IMR-90 (cell line): ENCODE measurements around the gene COL5A1. TPM values are rescaled to one million over a fixed set of nuclear protein-coding genes. Genes with fewer than 3 reads are reported as not detected.

Experiments used
- ATAC-seq: fragments of 200-7000 bp; cut with Tn5 transposase; 2 replicates; pipeline ENCODE4 v1.9.1; 2020; ENCODE audit warnings: low read depth, mild to moderate bottlenecking, moderate library complexity
- BruUV-seq: library from RNA; stranded (reverse); fragments of 400-500 nt; replicated peaks from 2 replicates; lab custom pipeline; 2021; lab: Mats Ljungman, UMichigan
- CTCF ChIA-PET: fragments of 300-600 bp; formaldehyde crosslinking; extraction: SDS; loops from one replicate; lab custom pipeline; 2021; ENCODE audit warnings: antibody characterized with exemption; lab: Yijun Ruan, JAX
- POLR2A ChIA-PET: fragments of 300-600 bp; sonication (Branson Sonifier 250); formaldehyde crosslinking; loops from one replicate; lab custom pipeline; 2022; ENCODE audit warnings: antibody characterized with exemption; ENCODE audit not compliant: unreplicated experiment; lab: Charles Lee
- DNase-seq: peaks from one replicate; pipeline ENCODE4 v3.0.0; 2013
- H2AFZ ChIP-seq: replicated peaks from 2 replicates; pipeline ENCODE3; 2013; ENCODE audit warnings: low read length, mild to moderate bottlenecking; ENCODE audit not compliant: poor library complexity
- H2AK5ac ChIP-seq: 2 replicates; pipeline ENCODE4 v1.6.1; 2013; ENCODE audit warnings: low read depth, low read length, inconsistent platforms
- H2AK9ac ChIP-seq: replicated peaks from 2 replicates; pipeline ENCODE3; 2013; ENCODE audit warnings: mild to moderate bottlenecking, low read depth, low read length, moderate library complexity; ENCODE audit not compliant: poor library complexity
- H2BK120ac ChIP-seq: 2 replicates; pipeline ENCODE4 v1.6.1; 2013; ENCODE audit warnings: low read depth, low read length, inconsistent platforms
- H2BK15ac ChIP-seq: 3 replicates; pipeline ENCODE4 v1.6.1; 2013; ENCODE audit warnings: low read depth, low read length, inconsistent platforms
- H2BK20ac ChIP-seq: 2 replicates; pipeline ENCODE4 v1.6.1; 2013; ENCODE audit warnings: low read depth, mild to moderate bottlenecking, inconsistent platforms, low read length, moderate library complexity
- H2BK5ac ChIP-seq: 2 replicates; pipeline ENCODE4 v1.6.1; 2013; ENCODE audit warnings: mild to moderate bottlenecking, low read depth, low read length, inconsistent platforms; ENCODE audit not compliant: poor library complexity, severe bottlenecking
- H3K14ac ChIP-seq: replicated peaks from 2 replicates; pipeline ENCODE4 v1.6.1; 2013; ENCODE audit warnings: low read depth, low read length, inconsistent platforms
- H3K18ac ChIP-seq: 2 replicates; pipeline ENCODE4 v1.6.1; 2013; ENCODE audit warnings: low read depth, low read length, control low read depth
- H3K23ac ChIP-seq: 2 replicates; pipeline ENCODE4 v1.6.1; 2013; ENCODE audit warnings: low read depth, low read length, inconsistent platforms
- H3K27ac ChIP-seq: 2 replicates; pipeline ENCODE4 v1.5.1; 2013; ENCODE audit warnings: mild to moderate bottlenecking, control low read depth, low read length; ENCODE audit not compliant: insufficient read depth
- H3K27me3 ChIP-seq: 2 replicates; pipeline ENCODE4 v1.6.1; 2013; ENCODE audit warnings: low read length; ENCODE audit not compliant: control insufficient read depth, insufficient read depth
- H3K36me3 ChIP-seq: 2 replicates; pipeline ENCODE4 v1.6.1; 2013; ENCODE audit warnings: low read length, mixed read lengths; ENCODE audit not compliant: control insufficient read depth, insufficient read depth
- H3K4ac ChIP-seq: 2 replicates; pipeline ENCODE4 v1.6.1; 2013; ENCODE audit warnings: low read depth, low read length, inconsistent platforms
- H3K4me1 ChIP-seq: 2 replicates; pipeline ENCODE4 v1.6.1; 2013; ENCODE audit warnings: low read length, mixed read lengths; ENCODE audit not compliant: control insufficient read depth, insufficient read depth
- H3K4me2 ChIP-seq: 2 replicates; pipeline ENCODE4 v1.6.1; 2013; ENCODE audit warnings: low read depth, mild to moderate bottlenecking, control low read depth, low read length, moderate library complexity
- H3K4me3 ChIP-seq: 2 replicates; pipeline ENCODE4 v1.5.1; 2013; ENCODE audit warnings: low read depth, mild to moderate bottlenecking, control low read depth, low read length, moderate library complexity; ENCODE audit not compliant: insufficient read depth
- H3K56ac ChIP-seq: 2 replicates; pipeline ENCODE4 v1.6.1; 2013; ENCODE audit warnings: low read length, inconsistent platforms; ENCODE audit not compliant: insufficient read depth; ENCODE audit errors: extremely low read depth
- H3K79me1 ChIP-seq, 2 experiments: 2 replicates each; pipeline ENCODE4 v1.6.1; 2013; ENCODE audit warnings: low read length in 2 of 2, inconsistent platforms in 1 of 2, low read depth in 1 of 2
- H3K9ac ChIP-seq: 2 replicates; pipeline ENCODE4 v1.6.1; 2013; ENCODE audit warnings: low read depth, low read length, control low read depth
- H3K9me1 ChIP-seq: 2 replicates; pipeline ENCODE4 v1.6.1; 2013; ENCODE audit warnings: low read length, inconsistent platforms; ENCODE audit not compliant: insufficient read depth
- H3K9me3 ChIP-seq: 2 replicates; pipeline ENCODE4 v1.6.1; 2013; ENCODE audit warnings: low read length; ENCODE audit not compliant: control insufficient read depth, insufficient read depth
- H4K20me1 ChIP-seq: 2 replicates; pipeline ENCODE4 v1.6.1; 2013; ENCODE audit warnings: low read length, inconsistent platforms; ENCODE audit not compliant: insufficient read depth
- H4K5ac ChIP-seq: 2 replicates; pipeline ENCODE4 v1.6.1; 2013; ENCODE audit warnings: mild to moderate bottlenecking, low read depth, low read length, control low read depth
- H4K8ac ChIP-seq, 2 experiments: 2 replicates each; pipeline ENCODE4 v1.6.1; 2013; ENCODE audit warnings: low read depth in 2 of 2, low read length in 2 of 2, control low read depth in 1 of 2, inconsistent platforms in 1 of 2
- H4K91ac ChIP-seq: 2 replicates; pipeline ENCODE4 v1.6.1; 2013; ENCODE audit warnings: low read depth, low read length, inconsistent platforms; ENCODE audit not compliant: insufficient read depth
- CEBPB ChIP-seq: IDR thresholded peaks from 2 replicates; pipeline ENCODE4 v1.6.1; 2012; ENCODE audit warnings: low read depth, low read length, improper control_type of control experiment
- CHD1 ChIP-seq: IDR thresholded peaks from 2 replicates; pipeline ENCODE4 v1.6.1; 2012; ENCODE audit warnings: low read depth, low read length, improper control_type of control experiment
- CTCF ChIP-seq: conservative IDR thresholded peaks from 2 replicates; pipeline ENCODE4 v1.5.1; 2012; ENCODE audit warnings: mild to moderate bottlenecking, low read depth, low read length, improper control_type of control experiment
- FOS ChIP-seq: fragments of 150-350 bp; IDR thresholded peaks from 2 replicates; pipeline ENCODE4 v1.6.1; 2016; ENCODE audit warnings: low read depth, low read length
- MAZ ChIP-seq: IDR thresholded peaks from 2 replicates; pipeline ENCODE4 v1.6.1; 2012; ENCODE audit warnings: low read depth, mild to moderate bottlenecking, low read length, improper control_type of control experiment, moderate library complexity, borderline replicate concordance
- MXI1 ChIP-seq: IDR thresholded peaks from 2 replicates; pipeline ENCODE4 v1.6.1; 2012; ENCODE audit warnings: low read depth, mild to moderate bottlenecking, low read length, moderate library complexity, borderline replicate concordance
- POLR2A ChIP-seq: IDR thresholded peaks from 2 replicates; pipeline ENCODE4 v1.6.1; 2012; ENCODE audit warnings: mild to moderate bottlenecking, low read depth, low read length
- WGBS, 2 experiments: methylation state at CpG; one replicate each; pipeline versions ENCODE4 v1.1.5 to v1.1.7; 2013; ENCODE audit warnings: missing lambda C conversion rate in 2 of 2; ENCODE audit not compliant: insufficient read length in 1 of 2; ENCODE audit errors: extremely low coverage in 2 of 2; 5-methylcytosine and 5-hydroxymethylcytosine counted together
- dilution Hi-C: fragments of 300-500 bp; cut with HindIII; formaldehyde crosslinking; loops from one replicate; pipeline ENCODE4 v1.14.3; 2018; ENCODE audit warnings: low sequenced_read_pairs; ENCODE audit not compliant: unreplicated experiment
- in situ Hi-C: fragments of 300-500 bp; cut with MboI; formaldehyde crosslinking; loops from 3 replicates; pipeline ENCODE4 v1.14.3; 2019; ENCODE audit warnings: low sequenced_read_pairs, inconsistent platforms, mixed read lengths
- intact Hi-C: fragments of 100-400 bp; cut with micrococcal nuclease; formaldehyde crosslinking; loops from 2 replicates; pipeline ENCODE4 v1.10.0; 2022
- polyA plus RNA-seq, 3 experiments: library from polyadenylated mRNA; depleted of rRNA; stranded (reverse); fragments of >200 nt; gene quantifications; 2 replicates each; pipeline ENCODE4 v1.2.3, GENCODE V29; 2012; ENCODE audit warnings: low replicate concordance in 1 of 3
- total RNA-seq: library from RNA; depleted of rRNA; stranded (reverse); fragments of >200 nt; gene quantifications from 2 replicates; pipeline ENCODE4 v1.2.3, GENCODE V29; 2012

Gene COL5A1
- total and polyA plus RNA-seq, 2 of the 4 experiments (the other 2 are of a cell fraction): 19.2 to 173 TPM

GRCh38 chr9:134846699-134847098 lies 205.1 kb downstream of the COL5A1 start:
- peaks cover 11% of the 10 kb centered on the region for H3K9me3 ChIP-seq
- H3K4me1 ChIP-seq: no peaks in the 10 kb centered on the region
- POLR2A ChIA-PET: no interaction called here
- no peak overlapping the region for H3K4me2 ChIP-seq
- no peak overlapping the region for H3K27ac ChIP-seq
- H3K56ac ChIP-seq: no peak overlapping the region
- CTCF ChIA-PET: no interaction called here
- no peak for ATAC-seq
- TF ChIP-seq FOS (no peak), POLR2A (no peak), MAZ (no peak), CTCF (no peak), MXI1 (no peak), CHD1 (no peak), CEBPB (no peak)
- no peak overlapping the region for H4K8ac ChIP-seq
- no peak overlapping the region for H3K4me3 ChIP-seq
- no peak overlapping the region for H3K14ac ChIP-seq
- dilution Hi-C loops (no loop called here), intact Hi-C loops (no loop called here), in situ Hi-C loops (no loop called here)
- no peak overlapping the region for H2BK5ac ChIP-seq
- peaks cover 8% of the 10 kb centered on the region; the same call in 1 of the 2 replicates for H3K9me1 ChIP-seq
- H4K5ac ChIP-seq: no peak overlapping the region
- H3K9ac ChIP-seq: no peak overlapping the region
- H2BK15ac ChIP-seq: no peak overlapping the region
- no peak overlapping the region for H3K18ac ChIP-seq
- BruUV-seq: no TSS peak
- H2BK20ac ChIP-seq: no peak overlapping the region
- H3K27me3 ChIP-seq: no peaks in the 10 kb centered on the region
- H2BK120ac ChIP-seq: no peak overlapping the region
- H4K20me1 ChIP-seq: peaks cover 14% of the 10 kb centered on the region; the same call in 1 of the 2 replicates
- no peak overlapping the region for H4K91ac ChIP-seq
- H3K36me3 ChIP-seq: peaks cover 39% of the 10 kb centered on the region
- H3K23ac ChIP-seq: no peak overlapping the region
- DNase-seq: no peak
- 0 out of 4 replicates have a peak, but pooled peaks cover 2 to 4% of the 10 kb centered on the region in 2 experiments for H3K79me1 ChIP-seq
- no peak overlapping the region for H2AFZ ChIP-seq
- no peak overlapping the region for H3K4ac ChIP-seq
- 93 to 100% methylated on average over 1 of the region's 1 CpG for WGBS, 2 experiments
- H2AK5ac ChIP-seq: no peak overlapping the region
- H2AK9ac ChIP-seq: no peak overlapping the region
